ENCODE measurements around the gene LRRC32. TPM values are rescaled to one million over a fixed set of nuclear protein-coding genes. Genes with fewer than 3 reads are reported as not detected.

Gene LRRC32
- total and polyA plus RNA-seq, 2 experiments from 2014 or later = 0.42 to 0.58 TPM

DNA sequence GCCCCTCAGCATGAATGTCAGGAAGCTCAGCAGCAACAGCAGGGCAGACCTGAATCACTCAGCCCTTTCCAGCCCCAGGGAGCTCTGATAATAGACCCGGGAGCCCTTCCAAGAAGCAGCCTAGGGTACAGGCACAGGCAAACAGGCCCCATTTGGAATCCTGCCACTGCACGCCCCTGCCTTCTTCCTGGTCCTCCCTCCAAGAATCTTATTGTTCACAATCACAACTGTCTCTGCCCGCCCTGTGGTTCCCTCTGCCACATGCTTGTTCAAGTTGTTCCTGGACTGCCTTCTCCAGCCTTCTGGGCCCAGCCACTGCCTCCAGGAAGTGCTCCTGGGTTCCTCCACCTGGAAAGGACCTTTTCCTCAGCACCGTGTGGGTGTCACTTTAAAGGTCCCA lies 54.6 kb downstream of the LRRC32 start:
- Histone ChIP-seq H2AFZ (no peak overlapping the region), H3K79me2 (replicated peaks; ENCODE audit: insufficient read depth) (no peaks in the 10 kb centered on the region), H3K4me2 (no peak overlapping the region), H3K36me3 (ENCODE audit: insufficient read depth) (no peaks in the 10 kb centered on the region), H3F3A (replicated peaks; ENCODE audit: low read depth) (no peaks in the 10 kb centered on the region), H3K4me3 (no peak overlapping the region), H3K4me1 (ENCODE audit: insufficient read depth) (no peaks in the 10 kb centered on the region), H4K20me1 (replicated peaks; ENCODE audit: insufficient read depth) (no peaks in the 10 kb centered on the region), H3K9me2 (ENCODE audit: insufficient read depth) (no peaks in the 10 kb centered on the region; the same call in 1 of the 2 replicates), H3K27ac (ENCODE audit: low read depth) (no peak overlapping the region), H3K27me3 (ENCODE audit: insufficient read depth) (no peaks in the 10 kb centered on the region)
- no peak overlapping the region for H3K27ac Mint-ChIP-seq
- DNase-seq (ENCODE audit: low spot score) (no peak), ATAC-seq (no peak; the same call in 2 of the 3 replicates)
- TF ChIP-seq CREB1 (CRISPR knock-in tag; IDR thresholded peaks at IDR 0.05; ENCODE audit: low read depth) = no peak
- no peak for TF ChIP-seq ZNF114 (CRISPR knock-in tag; IDR thresholded peaks at IDR 0.05)
- TF ChIP-seq ZNF331 (CRISPR knock-in tag; IDR thresholded peaks at IDR 0.05; ENCODE audit: low read depth) = no peak
- TF ChIP-seq, protein P1, sequence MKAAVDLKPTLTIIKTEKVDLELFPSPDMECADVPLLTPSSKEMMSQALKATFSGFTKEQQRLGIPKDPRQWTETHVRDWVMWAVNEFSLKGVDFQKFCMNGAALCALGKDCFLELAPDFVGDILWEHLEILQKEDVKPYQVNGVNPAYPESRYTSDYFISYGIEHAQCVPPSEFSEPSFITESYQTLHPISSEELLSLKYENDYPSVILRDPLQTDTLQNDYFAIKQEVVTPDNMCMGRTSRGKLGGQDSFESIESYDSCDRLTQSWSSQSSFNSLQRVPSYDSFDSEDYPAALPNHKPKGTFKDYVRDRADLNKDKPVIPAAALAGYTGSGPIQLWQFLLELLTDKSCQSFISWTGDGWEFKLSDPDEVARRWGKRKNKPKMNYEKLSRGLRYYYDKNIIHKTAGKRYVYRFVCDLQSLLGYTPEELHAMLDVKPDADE (IDR thresholded peaks at IDR 0.05) = no peak
- peaks cover 10% of the 10 kb centered on the region for H3K27me3 Mint-ChIP-seq (ENCODE audit: insufficient read depth, low read depth, poor library complexity)
- peaks cover 7% of the 10 kb centered on the region; the same call in 1 of the 3 replicates for H3K36me3 Mint-ChIP-seq (ENCODE audit: low read depth)
- peaks cover 13% of the 10 kb centered on the region; the same call in 2 of the 3 replicates for H3K9me3 Mint-ChIP-seq
- peaks cover 7% of the 10 kb centered on the region for H3K4me1 Mint-ChIP-seq
- no peak overlapping the region for H3K4me3 Mint-ChIP-seq

DNA sequence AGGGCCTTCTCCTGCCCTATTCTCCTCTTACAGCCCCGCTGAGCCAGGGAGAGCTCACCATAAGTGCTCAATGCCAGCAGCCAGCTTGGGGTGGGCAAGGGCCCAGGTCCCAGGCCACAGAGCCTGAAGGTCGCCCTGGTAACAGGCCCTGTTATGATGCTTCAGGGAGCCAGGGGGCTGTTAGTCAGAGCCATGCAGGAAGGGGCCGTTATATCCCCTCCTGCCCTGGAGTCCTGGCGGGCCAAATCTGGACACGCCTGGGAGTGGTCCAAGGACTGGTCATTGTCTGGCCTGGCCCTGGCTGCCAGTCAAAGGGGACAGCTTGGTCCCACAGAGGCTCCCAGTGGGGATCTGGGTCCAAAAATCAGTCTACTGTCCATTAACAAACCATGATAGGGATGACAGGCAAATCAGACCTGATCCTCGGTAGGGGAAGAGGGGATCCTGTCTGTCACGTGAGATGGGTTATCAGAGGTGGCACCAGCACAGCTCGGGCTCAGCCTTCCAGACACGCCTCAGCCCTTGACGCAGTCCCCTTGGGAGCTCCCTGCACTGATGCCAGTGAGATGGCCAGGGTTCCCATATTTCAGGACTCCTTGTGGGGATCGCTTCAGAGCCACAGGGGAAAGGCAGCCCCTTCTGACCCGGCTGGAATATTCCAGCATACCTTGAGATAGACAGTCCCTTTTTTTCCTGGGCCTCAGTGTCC lies 55.9 kb downstream of the LRRC32 start:
- Histone ChIP-seq H3K4me2 (no peak overlapping the region), H3K36me3 (ENCODE audit: insufficient read depth) (no peaks in the 10 kb centered on the region), H3K79me2 (replicated peaks; ENCODE audit: insufficient read depth) (no peaks in the 10 kb centered on the region), H3K4me3 (no peak overlapping the region), H3K4me1 (ENCODE audit: insufficient read depth) (no peaks in the 10 kb centered on the region), H2AFZ (no peak overlapping the region), H3K27ac (ENCODE audit: low read depth) (no peak overlapping the region), H3K27me3 (ENCODE audit: insufficient read depth) (no peaks in the 10 kb centered on the region), H4K20me1 (replicated peaks; ENCODE audit: insufficient read depth) (no peaks in the 10 kb centered on the region), H3F3A (replicated peaks; ENCODE audit: low read depth) (no peaks in the 10 kb centered on the region), H3K9me2 (ENCODE audit: insufficient read depth) (no peaks in the 10 kb centered on the region; the same call in 1 of the 2 replicates)
- TF ChIP-seq NANOG (IDR thresholded peaks at IDR 0.05; ENCODE audit: borderline replicate concordance) (no peak), ZNF331 (CRISPR knock-in tag; IDR thresholded peaks at IDR 0.05; ENCODE audit: low read depth) (no peak), EZH2 (IDR thresholded peaks at IDR 0.05; ENCODE audit: low read depth, unreplicated experiment) (no peak)
- TF ChIP-seq, protein P2, sequence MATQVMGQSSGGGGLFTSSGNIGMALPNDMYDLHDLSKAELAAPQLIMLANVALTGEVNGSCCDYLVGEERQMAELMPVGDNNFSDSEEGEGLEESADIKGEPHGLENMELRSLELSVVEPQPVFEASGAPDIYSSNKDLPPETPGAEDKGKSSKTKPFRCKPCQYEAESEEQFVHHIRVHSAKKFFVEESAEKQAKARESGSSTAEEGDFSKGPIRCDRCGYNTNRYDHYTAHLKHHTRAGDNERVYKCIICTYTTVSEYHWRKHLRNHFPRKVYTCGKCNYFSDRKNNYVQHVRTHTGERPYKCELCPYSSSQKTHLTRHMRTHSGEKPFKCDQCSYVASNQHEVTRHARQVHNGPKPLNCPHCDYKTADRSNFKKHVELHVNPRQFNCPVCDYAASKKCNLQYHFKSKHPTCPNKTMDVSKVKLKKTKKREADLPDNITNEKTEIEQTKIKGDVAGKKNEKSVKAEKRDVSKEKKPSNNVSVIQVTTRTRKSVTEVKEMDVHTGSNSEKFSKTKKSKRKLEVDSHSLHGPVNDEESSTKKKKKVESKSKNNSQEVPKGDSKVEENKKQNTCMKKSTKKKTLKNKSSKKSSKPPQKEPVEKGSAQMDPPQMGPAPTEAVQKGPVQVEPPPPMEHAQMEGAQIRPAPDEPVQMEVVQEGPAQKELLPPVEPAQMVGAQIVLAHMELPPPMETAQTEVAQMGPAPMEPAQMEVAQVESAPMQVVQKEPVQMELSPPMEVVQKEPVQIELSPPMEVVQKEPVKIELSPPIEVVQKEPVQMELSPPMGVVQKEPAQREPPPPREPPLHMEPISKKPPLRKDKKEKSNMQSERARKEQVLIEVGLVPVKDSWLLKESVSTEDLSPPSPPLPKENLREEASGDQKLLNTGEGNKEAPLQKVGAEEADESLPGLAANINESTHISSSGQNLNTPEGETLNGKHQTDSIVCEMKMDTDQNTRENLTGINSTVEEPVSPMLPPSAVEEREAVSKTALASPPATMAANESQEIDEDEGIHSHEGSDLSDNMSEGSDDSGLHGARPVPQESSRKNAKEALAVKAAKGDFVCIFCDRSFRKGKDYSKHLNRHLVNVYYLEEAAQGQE (IDR thresholded peaks at IDR 0.05; ENCODE audit: unreplicated experiment) = no peak
- Mint-ChIP-seq H3K27ac (no peak overlapping the region), H3K36me3 (ENCODE audit: low read depth) (peaks cover 7% of the 10 kb centered on the region; the same call in 1 of the 3 replicates), H3K4me3 (no peak overlapping the region), H3K4me1 (peaks cover 16% of the 10 kb centered on the region), H3K9me3 (peaks cover 13% of the 10 kb centered on the region; the same call in 2 of the 3 replicates), H3K27me3 (ENCODE audit: insufficient read depth, low read depth, poor library complexity) (peaks cover 10% of the 10 kb centered on the region)
- no peak for DNase-seq (ENCODE audit: low spot score)
- ATAC-seq = no peak
